OCI-M1 (cell line): ENCODE results near the gene DDC.
A peak's percentile ranks its signal among the peaks of the same experiment; 100 is the strongest.

Experiments used
- DNase-seq: peaks from one replicate; lab custom pipeline; 2025; lab: John Stamatoyannopoulos, UW

DDC gene, protein sequence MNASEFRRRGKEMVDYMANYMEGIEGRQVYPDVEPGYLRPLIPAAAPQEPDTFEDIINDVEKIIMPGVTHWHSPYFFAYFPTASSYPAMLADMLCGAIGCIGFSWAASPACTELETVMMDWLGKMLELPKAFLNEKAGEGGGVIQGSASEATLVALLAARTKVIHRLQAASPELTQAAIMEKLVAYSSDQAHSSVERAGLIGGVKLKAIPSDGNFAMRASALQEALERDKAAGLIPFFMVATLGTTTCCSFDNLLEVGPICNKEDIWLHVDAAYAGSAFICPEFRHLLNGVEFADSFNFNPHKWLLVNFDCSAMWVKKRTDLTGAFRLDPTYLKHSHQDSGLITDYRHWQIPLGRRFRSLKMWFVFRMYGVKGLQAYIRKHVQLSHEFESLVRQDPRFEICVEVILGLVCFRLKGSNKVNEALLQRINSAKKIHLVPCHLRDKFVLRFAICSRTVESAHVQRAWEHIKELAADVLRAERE

DNA sequence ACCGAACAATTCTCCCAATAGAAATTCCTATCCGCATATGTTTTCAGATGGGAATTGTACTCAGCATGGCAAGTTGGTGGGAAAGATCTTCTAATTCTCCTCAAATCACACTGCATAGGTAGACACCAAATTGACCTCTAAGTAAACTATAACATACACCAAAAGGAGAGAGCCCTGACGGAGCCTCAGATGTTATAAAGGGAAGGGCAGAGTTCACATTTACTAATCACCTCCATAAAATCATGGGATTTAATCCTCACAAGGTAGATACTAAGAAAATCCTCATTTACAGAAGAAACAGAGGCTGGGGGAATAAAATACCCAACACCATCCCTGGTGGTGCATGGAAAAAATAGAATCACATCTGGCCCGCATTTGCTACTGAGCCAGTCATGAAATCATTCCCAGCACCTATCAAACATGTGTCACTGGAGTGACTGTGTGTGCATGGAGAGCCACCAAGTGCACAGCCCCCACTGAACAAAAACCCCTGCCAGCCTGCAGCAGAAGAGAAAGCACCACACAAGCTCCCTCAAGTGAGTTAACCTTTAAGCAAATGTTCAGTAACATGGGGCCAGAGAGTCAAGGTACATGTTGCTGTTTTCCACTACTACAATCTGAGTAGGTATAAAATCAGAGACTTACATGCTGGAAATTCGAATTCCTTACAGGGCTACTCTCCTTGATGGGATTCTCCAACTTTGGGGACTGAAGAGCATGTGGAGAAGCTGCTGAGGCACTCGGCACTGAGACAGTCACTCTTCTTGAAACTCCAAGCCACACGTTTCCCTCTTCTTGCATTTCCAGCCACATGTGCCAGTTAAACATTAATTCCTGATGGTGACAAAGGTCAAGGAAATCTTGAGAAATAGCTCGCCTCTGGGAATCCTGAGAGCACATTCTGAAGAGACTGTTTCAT, at the start of gene DDC:
Gene DDC (minus strand): TSS at position 766 of the 919 bp plus-strand sequence. CDS start 21,320 bp downstream, outside the sequence.
- no peak for DNase-seq

DNA sequence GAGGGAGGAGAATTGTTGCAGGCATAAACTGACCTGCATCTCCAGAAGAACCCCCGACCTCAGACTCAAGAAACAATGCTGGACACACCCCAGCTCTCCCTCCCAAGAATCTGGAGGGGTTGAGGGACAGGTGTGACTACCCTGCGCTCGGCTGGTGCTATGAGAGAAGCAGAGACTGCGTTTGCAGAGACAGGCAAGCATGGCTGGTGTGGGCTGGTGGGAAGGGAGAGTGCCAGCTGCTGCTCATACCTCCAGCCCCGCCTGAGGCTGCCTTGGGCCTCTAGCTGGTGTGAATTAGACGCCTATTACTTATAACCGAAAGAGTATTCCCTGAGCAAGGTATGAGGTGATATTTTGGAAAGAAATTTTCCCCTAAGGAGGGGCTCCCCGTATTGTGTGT, 48.3 kb upstream of the DDC start:
- DNase-seq, result no peak

DNA sequence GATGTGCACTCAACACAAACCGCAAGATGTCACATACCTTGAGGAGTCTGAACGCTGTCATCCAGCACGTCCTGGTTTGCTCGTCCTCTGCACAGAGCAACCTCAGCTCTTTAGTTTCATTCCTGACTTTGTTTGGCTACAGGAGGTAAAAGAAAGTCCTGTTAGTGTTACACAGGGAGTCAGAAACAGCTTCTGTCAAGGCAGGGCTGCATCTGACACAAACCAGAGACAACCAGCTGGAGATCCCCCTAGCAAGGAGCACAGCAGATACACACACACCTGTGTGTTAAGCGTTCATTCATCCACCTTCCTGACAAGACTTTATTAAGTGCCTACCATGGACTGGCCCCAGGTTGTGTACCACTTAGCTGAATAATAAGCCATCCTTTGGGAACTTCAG, 47.5 kb upstream of the DDC start:
- DNase-seq, result no peak

DNA sequence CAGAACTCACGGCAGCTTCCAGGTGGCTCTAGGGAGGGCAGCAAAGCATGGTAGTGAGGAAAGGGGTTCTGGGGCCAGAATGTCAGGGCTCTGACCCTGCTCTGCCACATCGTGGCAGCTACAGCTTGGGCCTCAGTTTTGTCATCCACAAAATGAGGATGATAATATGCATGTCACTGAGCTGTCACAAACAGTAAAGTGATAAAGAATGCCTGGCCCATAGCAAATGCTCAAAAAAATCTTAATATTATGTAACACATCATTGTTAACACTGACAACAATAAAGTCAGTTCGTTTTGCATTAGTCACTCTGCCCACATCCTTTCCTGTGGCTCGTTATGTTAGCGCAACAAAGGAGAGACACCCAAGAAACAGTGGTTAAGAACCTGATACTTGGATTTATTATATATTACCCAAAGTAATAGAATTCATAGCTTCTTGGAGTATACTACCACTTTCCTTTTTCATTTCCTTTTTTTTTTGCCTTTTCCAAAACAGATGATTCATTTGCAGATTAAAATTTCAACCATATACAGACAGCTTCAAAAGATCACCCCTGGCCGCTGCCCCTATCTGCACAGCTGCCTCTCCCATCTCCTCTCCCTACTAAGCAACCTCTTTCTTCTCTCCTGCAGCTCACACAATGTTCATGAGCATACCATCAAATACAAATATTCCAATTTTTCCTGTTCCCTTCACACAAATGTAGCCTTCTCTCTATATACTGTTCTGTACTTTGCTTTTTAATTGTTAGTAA, 45.5 kb upstream of the DDC start:
- DNase-seq, result peak; percentile 0

DNA sequence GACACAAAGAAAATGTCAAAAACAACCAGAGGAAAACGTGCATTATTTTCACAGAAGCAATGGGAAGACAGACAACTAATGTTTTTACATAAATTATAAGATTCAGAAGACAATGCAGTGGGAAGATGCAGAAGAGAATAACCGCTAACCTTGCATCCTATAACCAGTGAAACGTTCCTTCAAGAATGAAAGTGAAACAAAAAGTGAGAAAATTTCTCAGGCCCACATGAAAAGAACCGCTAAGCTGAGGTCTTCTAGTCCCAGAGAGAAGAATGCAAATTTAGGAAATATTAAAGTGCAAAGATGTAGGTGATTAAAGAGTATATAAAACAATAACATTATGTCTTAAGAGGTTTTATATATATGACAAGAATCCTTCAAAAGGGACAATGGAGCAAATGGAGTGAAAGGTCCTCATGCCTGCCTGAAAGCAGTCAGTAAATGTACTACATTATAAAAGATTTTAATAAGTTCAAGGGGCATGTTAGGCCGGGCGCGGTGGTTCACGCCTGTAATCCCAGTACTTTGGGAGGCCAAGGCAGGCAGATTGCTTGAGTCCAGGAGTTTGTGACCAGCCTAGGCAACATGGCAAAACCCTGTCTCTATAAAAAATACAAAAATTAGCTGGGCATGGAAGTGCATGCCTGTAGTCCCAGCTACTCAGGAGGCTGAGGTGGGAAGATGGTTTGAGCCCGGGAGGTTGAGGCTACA, 43.1 kb upstream of the DDC start:
- peak; percentile 42 for DNase-seq

DNA sequence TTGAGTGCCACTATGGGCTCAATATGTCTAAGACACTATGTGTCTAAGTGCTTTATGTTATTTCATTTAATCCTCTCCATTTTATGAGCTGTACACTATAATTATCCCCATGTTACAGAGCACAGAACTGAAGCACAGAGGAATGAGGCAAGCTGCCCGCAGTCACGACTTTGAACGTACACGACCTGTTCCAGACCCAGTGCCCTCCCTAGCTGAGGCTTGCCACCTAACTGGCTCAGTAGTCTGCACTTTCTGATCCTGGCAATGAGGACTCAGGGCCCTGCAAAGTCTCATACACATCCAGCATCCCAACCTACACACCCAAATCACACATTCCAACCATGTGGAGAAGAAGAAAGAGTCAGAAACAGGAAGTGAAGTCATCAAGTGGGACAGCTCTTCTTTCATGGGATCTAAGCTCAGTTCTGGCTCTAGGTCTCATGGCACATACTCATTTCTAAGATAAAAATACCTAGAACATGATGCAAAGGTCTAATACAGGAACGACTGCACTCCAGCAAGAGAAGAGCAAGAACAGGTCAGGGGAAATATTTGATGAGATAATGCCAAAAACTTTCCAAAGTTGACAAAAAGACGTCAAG, 42.4 kb upstream of the DDC start:
- no peak for DNase-seq

DNA sequence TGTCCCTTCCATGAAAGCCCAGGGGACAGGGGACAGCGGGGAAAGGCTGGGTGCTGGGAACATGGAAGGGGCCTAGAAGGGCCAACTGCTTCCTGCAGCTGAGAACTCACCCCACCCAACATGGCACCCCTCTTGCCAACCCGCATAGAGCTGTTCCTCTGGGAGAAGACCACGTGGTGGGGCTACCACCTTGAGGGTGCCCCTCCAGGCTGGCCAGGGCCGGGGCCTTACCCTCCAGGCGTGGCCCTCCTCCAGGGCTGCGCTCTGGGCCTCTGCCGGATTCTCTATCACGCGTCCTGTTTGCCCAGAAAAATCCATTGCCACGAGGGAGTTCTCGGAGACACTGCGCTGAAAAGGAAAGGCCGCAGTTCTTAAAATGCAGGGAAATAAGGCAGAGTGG, 39.9 kb upstream of the DDC start:
- no peak for DNase-seq

DNA sequence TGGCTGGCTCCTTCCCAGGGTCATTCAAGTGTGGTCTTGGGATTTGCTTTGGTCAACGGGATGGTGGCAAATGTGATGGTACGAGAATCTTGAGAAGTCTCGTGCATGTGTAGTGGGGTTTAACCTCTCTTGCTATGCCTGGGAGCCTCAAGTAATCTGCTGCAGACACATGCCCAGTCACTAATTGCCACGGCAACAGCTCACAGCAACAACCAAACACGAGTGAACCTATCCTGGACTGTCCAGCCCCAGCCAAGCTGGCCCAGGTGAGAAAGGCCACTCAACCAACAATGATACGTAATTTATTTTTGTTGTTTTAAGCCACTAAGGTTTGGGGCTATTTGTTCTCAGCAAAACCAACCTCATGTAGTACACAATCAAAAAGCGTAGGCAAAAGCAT, 38.1 kb upstream of the DDC start:
- DNase-seq, result no peak

DNA sequence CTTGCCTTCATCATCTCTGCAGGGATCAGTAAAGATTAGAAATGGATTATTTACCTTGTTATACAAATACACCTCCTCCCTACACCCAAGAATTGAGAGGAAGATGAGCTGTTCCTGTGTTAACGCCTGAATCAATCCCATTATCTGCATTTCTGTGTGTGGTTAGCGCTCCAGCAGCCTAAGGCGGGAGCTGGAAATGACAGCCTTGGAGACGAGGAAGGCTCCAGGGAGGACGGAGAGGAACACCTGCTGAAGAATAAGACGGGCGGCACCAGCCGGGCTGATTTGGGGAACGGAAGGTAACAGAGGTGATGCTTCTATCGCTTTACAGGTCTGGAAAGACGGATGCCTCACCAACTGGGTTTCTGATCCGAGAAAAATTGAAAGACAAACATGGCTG, 34.2 kb upstream of the DDC start:
- DNase-seq, result no peak

DNA sequence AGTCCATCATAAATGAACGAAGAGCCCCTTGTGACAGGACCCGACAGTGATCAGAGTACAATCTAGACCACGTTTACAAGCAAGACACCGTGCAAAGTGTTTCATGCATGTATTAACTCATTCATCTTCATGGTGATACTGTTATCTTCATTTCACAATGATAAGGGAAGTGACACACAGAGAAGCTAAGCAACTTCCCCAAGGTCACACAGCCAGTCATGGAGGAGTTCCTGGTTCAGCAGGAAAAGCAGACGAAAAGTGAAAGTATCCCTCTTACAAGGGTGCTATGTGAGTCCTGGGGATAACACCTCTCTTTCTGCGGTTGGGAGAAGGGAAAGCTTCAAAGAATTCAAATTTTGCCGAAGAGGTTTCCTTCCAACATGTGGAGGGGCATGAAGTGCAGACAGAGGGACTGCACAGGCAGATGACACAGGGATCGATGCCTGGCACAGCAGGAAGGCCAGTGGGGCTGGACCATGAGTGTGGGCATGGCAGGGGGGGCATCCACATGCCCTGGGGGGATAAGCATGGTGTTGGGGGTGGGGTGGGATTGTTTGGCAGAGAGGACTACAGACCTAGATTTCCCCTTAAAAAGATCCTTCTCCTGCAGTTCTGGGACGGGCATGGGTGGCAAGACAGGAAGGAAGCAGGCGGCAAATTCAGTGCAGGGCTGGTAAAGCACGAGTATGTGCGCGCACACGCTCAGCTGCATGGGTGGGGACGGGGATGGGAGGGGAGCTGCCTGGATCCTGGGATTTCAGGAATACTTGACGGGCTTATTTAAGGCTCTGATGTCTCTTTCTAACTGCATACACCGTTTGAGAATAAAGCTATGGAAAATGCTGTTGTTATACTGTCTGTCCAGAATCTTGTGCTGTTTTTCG, 33.5 kb upstream of the DDC start:
- no peak for DNase-seq

DNA sequence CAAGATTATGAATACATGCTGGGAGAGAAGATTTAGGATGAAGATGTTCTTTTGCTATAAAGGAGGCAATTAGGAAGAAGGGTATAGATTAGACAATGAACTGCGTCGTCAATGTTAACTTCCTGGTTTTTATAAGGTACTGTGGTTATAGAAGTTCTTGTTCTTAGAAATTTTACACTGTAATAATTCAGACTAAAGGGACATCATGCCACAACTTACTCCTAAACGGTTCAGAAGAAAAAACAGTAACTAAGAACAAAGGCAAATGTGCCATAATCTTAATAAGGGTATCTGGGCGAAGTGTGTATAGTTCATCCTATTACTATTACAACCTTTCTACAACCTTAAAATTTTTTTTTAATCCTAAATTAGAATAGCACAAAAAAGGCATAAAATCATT, 31.3 kb upstream of the DDC start:
- no peak for DNase-seq

DNA sequence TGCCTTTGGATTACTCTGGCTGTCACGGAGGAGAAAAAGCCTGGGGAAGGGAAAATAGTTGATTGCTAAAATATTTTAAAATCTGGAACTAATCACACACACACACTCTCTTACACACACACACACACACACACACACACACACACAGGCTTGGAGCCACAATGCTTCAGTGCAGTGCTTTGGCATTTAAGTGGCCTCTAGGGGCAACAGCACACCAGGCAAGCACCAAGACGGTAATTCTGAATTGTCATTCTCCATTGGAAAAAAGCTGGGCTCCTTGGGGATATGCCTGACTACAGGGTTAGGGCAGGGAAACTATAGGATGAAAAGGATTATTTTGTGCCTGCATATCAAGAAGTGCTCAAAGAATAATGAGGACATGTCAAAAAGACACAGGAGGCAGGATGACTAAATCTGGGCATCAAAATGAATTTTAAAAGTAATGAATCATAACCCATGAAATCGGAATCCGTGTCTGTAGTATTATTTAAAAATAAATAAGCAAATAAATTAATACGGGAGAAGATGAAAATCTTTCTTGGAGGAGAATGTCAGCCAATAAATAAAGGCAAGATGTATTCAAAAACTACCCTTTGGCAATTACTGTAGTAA, 30.4 kb upstream of the DDC start:
- no peak for DNase-seq

DNA sequence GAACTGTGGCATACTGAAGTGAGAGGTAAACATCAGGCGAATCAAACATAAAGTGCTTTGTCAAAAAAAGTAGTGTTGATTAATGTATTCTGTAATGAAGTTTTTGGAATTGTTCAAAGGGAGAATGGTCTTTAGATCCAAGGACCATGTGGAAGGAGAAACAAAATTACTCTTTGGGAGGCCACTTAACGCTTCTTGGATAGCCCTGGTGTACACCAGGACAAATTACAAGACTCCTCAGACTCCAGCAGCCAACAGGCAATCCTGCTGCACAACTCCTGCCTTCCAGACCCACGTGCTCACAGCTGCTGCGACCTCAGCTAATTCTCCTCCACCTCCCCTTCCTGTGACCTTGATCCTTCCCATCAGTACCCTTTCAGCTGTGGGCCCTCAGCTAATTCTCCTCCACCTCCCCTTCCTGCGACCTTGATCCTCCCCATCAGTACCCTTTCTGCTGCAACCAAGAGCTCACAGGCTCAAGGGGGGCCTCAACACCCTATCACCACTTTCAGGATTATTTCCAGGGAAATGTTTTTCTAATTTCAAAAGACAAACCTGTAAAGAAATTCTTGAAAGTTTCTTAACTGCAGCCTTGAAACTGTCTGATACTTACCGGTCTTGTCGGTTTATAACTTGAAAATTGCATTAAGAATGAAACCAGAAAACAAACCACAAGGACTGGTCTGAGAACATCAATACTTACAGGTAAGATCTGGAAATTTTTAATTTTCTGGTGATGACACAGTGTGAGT, 29.7 kb upstream of the DDC start:
- no peak for DNase-seq

DNA sequence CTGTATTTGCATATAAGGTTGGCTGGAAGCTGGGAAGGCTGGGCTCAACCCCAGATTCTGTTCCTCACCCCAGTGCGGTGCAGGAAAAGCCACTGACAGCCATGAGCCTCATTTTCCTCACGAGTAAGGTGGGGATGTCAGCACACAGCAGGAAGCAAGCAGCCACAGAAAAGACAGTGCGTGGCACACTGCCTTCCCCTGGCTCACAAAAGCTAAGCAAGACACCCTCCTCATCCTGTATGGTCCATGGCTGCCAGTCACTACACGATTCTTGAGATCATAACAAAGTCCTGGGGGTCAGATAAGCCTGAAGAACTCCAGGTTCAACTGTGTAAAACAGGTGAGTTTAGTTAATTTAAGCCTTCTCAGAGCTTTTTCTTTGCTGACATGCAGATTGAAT, 28.9 kb upstream of the DDC start:
- no peak for DNase-seq

DNA sequence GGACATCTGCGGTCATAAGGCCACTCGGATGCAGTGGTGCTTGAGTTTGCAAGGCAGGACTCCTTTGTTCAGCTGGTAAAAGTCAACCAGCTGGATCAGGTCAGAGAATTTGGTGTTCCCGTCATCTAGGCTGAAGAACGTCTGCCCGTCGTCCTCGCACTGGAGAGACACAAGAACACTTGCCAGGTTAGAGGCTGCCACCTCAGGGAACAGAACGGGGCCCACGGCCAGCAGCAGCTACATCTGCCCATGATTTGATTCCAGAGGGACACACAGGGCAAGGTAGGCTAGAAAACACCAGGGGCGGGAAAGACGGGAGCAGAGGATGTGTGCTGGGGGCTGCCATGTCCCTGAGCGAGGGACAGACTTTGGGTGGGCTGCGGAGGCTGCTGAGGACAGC, 27.7 kb upstream of the DDC start:
- DNase-seq, result no peak

DNA sequence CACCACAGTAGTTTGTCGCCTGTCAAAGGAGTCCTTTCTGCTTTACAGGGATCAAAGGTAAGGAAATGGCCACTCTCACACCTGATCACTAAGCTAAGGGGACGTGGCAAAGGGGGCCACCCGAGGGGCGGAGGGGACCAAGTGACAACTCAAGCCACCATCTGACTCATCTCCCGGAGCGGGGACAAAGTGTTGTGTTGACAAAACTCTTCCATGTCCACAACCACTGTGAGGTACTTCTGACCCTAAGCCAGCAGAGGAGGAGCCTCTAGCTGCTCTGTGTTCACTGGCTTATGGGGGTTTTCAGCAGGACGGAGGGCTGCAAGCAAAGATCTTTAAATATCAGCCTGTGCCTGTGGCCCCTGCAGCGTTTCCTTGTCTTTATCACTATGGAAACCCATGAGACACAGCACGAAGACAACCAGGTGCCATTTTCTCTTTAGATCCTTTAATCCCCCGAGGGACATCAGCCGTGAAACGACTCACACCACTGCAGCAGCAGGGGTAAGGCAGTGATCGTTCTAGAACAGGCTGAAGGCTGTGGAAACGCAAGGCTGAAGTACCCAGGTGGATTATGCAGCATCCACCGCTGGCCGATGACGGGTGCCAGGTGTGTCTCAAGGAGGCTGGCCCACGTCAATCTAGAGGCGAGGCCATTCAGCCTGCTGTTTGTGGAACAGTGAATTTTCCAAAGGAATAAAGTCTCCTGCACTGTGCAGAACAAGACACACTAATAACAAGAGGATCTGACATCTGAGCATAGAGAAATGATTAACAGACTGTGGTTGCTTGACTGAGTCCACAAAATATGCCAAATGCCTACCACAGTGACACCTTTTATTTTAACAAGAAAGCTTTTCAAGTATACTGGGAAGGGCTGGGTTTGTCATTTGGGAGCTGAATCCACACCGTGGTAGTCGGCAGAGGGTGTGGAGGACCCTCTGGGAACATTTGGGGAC, 26.6 kb upstream of the DDC start:
- DNase-seq, result no peak

DNA sequence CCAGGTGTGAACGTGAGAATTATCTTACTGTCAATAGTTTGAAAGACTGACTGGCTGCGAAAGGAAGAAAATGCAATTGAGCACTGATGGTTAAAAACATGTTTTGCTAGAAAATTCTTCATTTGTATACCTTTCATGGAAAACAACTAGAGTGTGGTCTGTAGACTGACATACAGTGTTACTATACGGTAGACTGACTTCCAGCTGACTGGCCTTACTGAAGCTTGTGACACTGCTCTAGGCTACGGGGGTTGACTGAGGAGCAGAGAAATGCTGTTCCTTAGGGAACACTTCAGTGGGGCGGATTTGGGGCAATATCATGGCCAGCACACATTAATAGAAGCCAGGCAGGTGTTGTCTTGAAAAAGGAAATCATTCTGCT, 25.9 kb upstream of the DDC start:
- DNase-seq, result no peak

DNA sequence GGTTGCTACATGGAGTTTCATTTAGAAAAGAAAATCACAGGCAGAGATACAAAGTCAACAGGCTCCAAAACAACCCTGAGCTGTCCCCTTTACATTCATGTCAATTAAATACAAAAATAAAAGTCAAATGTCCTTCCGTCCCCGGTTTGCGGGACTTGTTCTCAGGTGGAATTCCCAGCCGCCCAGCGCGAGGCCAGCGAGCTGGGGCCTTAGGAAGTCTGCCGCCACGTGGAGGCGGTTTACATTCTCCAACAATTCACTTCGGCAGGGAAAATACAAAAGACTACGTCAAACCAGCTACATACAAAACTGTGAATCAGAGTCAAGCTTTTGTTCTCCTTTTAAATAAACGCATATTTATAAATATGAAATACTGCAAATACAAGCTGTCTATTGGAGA, 25.3 kb upstream of the DDC start:
- no peak for DNase-seq
